K562 (cell line): Measurements from ENCODE around the gene CHST12. TPM values are rescaled to one million over a fixed set of nuclear protein-coding genes. Genes with fewer than 3 reads are reported as not detected.

Source experiments
- ATAC-seq: fragments of 200-7000 bp; cut with Tn5 transposase; 3 replicates; pipeline ENCODE4 v1.9.1; 2020; ENCODE audit warnings: moderate library complexity
- BruUV-seq: library from RNA; stranded (reverse); fragments of 400-500 nt; replicated peaks from 2 replicates; lab custom pipeline; 2021; lab: Mats Ljungman, UMichigan
- CTCF ChIA-PET: fragments of 300-600 bp; formaldehyde crosslinking; extraction: SDS; loops from one replicate; lab custom pipeline; 2021; ENCODE audit warnings: low intra/inter-chr PET ratio; lab: Yijun Ruan, JAX
- POLR2A ChIA-PET: fragments of 300-600, 350-650 bp; sonication (Branson Sonifier 250); formaldehyde crosslinking; extraction: SDS; loops from one replicate; lab custom pipeline; 2021; ENCODE audit warnings: antibody characterized with exemption, inconsistent platforms; lab: Yijun Ruan, JAX
- DNase-seq, 4 experiments: peaks; one replicate each; pipeline versions ENCODE4 v3.0.0 to v3.0.0-alpha.2; 2011 to 2018; ENCODE audit warnings: low spot score in 3 of 4, mixed read lengths in 3 of 4; ENCODE audit errors: extremely low read depth in 1 of 4
- FAIRE-seq: peaks from 2 replicates; lab custom pipeline; 2011; peaks lifted over from hg19 to GRCh38; lab: Jason Lieb, UNC
- H2AFZ ChIP-seq: 2 replicates; pipeline ENCODE4 v1.6.0; 2011; ENCODE audit warnings: low read depth, low read length, control low read depth, inconsistent platforms
- H3K27ac ChIP-seq: fragments of 200-600 bp; 3 replicates; pipeline ENCODE4 v1.8.0; 2011; ENCODE audit warnings: low read depth, mild to moderate bottlenecking, control low read depth, inconsistent platforms, low read length, moderate library complexity, mixed read lengths; ENCODE audit errors: extremely low read depth
- H3K27me3 ChIP-seq, 2 experiments: fragments of 300-600 bp in 1 of 2; 2 replicates in 1 of 2; 3 replicates in 1 of 2; pipeline versions ENCODE4 v1.6.0 to v1.8.0; 2011; ENCODE audit warnings: inconsistent platforms in 2 of 2, low read length in 2 of 2, mild to moderate bottlenecking in 1 of 2, mixed read lengths in 1 of 2, moderate library complexity in 1 of 2; ENCODE audit not compliant: control insufficient read depth in 2 of 2, insufficient read depth in 2 of 2
- H3K36me3 ChIP-seq: fragments of 300-600 bp; 3 replicates; pipeline ENCODE4 v1.8.0; 2011; ENCODE audit warnings: mild to moderate bottlenecking, low read length, inconsistent platforms; ENCODE audit not compliant: control insufficient read depth, insufficient read depth
- H3K4me1 ChIP-seq, 2 experiments: fragments of 200-600 bp in 1 of 2; replicated peaks in 1 of 2; 2 replicates in 1 of 2; 3 replicates in 1 of 2; pipeline versions ENCODE4 v1.5.1 to v1.8.0; 2011; ENCODE audit warnings: inconsistent platforms in 2 of 2, low read length in 2 of 2, mild to moderate bottlenecking in 1 of 2, mixed read lengths in 1 of 2, moderate library complexity in 1 of 2; ENCODE audit not compliant: control insufficient read depth in 2 of 2, insufficient read depth in 2 of 2
- H3K4me2 ChIP-seq: 2 replicates; pipeline ENCODE4 v1.6.1; 2011; ENCODE audit warnings: low read length, control low read depth, inconsistent platforms, mixed read lengths; ENCODE audit not compliant: insufficient read depth
- H3K4me3 ChIP-seq: fragments of 200-600 bp; sonication (generic), shearing (Covaris generic); 2 replicates; pipeline ENCODE4 v1.5.1; 2016; ENCODE audit warnings: control low read depth, inconsistent platforms
- H3K79me2 ChIP-seq: fragments of 200-600 bp; 3 replicates; pipeline ENCODE4 v1.8.0; 2011; ENCODE audit warnings: low read length, inconsistent platforms; ENCODE audit not compliant: control insufficient read depth, insufficient read depth
- H3K9ac ChIP-seq, 2 experiments: 2 replicates each; pipeline versions ENCODE4 v1.6.0 to v1.6.1; 2011; ENCODE audit warnings: low read depth in 2 of 2, low read length in 2 of 2, control low read depth in 1 of 2, inconsistent platforms in 1 of 2, mild to moderate bottlenecking in 1 of 2, mixed read lengths in 1 of 2; ENCODE audit not compliant: insufficient read depth in 1 of 2
- H3K9me1 ChIP-seq: one replicate; pipeline ENCODE4 v1.6.0; 2011; ENCODE audit warnings: inconsistent platforms, mild to moderate bottlenecking, low read length, moderate library complexity; ENCODE audit not compliant: control insufficient read depth, insufficient read depth
- H3K9me3 ChIP-seq: replicated peaks from 2 replicates; pipeline ENCODE4 v1.5.1; 2011; ENCODE audit warnings: low read depth, low read length, inconsistent platforms; ENCODE audit not compliant: control insufficient read depth, insufficient read depth
- H4K20me1 ChIP-seq: replicated peaks from 2 replicates; pipeline ENCODE4 v1.6.1; 2011; ENCODE audit warnings: low read length, inconsistent platforms, mixed read lengths; ENCODE audit not compliant: control insufficient read depth, insufficient read depth
- CREM ChIP-seq: IDR thresholded peaks from 2 replicates; pipeline ENCODE4 v1.6.1; 2014; ENCODE audit warnings: antibody characterized with exemption, low read depth
- FOSL1 ChIP-seq: fragments of 200-800 bp; sonication (Bioruptor generic); conservative IDR thresholded peaks from 2 replicates; pipeline ENCODE4 v1.6.1; 2016; ENCODE audit warnings: missing genetic modification characterization, missing compliant biosample characterization
- HLTF ChIP-seq: fragments of 450-650 bp; IDR thresholded peaks from 2 replicates; pipeline ENCODE4 v1.6.1; 2016
- KLF6 ChIP-seq: fragments of 250-450 bp; sonication (Bioruptor Pico); IDR thresholded peaks from 2 replicates; pipeline ENCODE4 v1.4.0; 2020; ENCODE audit warnings: mild to moderate bottlenecking, moderate library complexity, borderline replicate concordance
- MEF2A ChIP-seq: IDR thresholded peaks from 2 replicates; pipeline ENCODE4 v1.6.1; 2011; ENCODE audit warnings: low read depth, mild to moderate bottlenecking, low read length, moderate library complexity; ENCODE audit not compliant: control insufficient read depth
- NBN ChIP-seq: fragments of 450-650 bp; IDR thresholded peaks from 2 replicates; pipeline ENCODE4 v1.6.1; 2016; ENCODE audit warnings: low read depth, mild to moderate bottlenecking
- NCOA4 ChIP-seq: fragments of 450-650 bp; IDR thresholded peaks from 2 replicates; pipeline ENCODE4 v1.6.1; 2018; ENCODE audit warnings: mild to moderate bottlenecking; ENCODE audit not compliant: partially characterized antibody
- NR4A1 ChIP-seq, 2 experiments: fragments of 250-450 bp in 1 of 2; fragments of 450-650 bp in 1 of 2; sonication (Bioruptor Pico) in 1 of 2; IDR thresholded peaks; 2 replicates each; pipeline versions ENCODE4 v1.4.0 to v1.6.1; 2016 to 2020; ENCODE audit warnings: mild to moderate bottlenecking in 2 of 2, missing compliant biosample characterization in 1 of 2, missing genetic modification characterization in 1 of 2, moderate library complexity in 1 of 2
- PRPF4 ChIP-seq: fragments of 200-400 bp; formaldehyde crosslinking; IDR thresholded peaks from one replicate; pipeline ENCODE4 v1.6.1; 2017; ENCODE audit warnings: low read length, low read depth, mild to moderate bottlenecking; ENCODE audit not compliant: insufficient read depth, poor library complexity, severe bottlenecking
- RAD51 ChIP-seq: fragments of 450-650 bp; IDR thresholded peaks from 2 replicates; pipeline ENCODE4 v1.7.1; 2016; ENCODE audit warnings: low read depth, mild to moderate bottlenecking, borderline replicate concordance
- RFX7 ChIP-seq: fragments of 250-450 bp; sonication (Bioruptor Pico); IDR thresholded peaks from 2 replicates; pipeline ENCODE4 v1.5.1; 2021; ENCODE audit warnings: mild to moderate bottlenecking
- UBTF ChIP-seq, 2 experiments: IDR thresholded peaks; 2 replicates each; pipeline ENCODE4 v1.6.1; 2012; ENCODE audit warnings: improper control_type of control experiment in 2 of 2, low read depth in 2 of 2, low read length in 2 of 2, borderline replicate concordance in 1 of 2
- VEZF1 ChIP-seq: fragments of 200-800 bp; sonication (Bioruptor generic); IDR thresholded peaks from 2 replicates; pipeline ENCODE4 v1.6.1; 2017; ENCODE audit warnings: missing genetic modification characterization, missing compliant biosample characterization
- ZNF12 ChIP-seq: sonication (generic); formaldehyde crosslinking; IDR thresholded peaks from 2 replicates; pipeline ENCODE4 v1.4.0; 2020; ENCODE audit warnings: mild to moderate bottlenecking, missing genetic modification reagents
- ZNF134 ChIP-seq: fragments of 250-450 bp; sonication (Bioruptor Pico); conservative IDR thresholded peaks from 2 replicates; pipeline ENCODE4 v1.4.0; 2020
- ZNF277 ChIP-seq: fragments of 250-450 bp; sonication (Bioruptor Pico); IDR thresholded peaks from 2 replicates; pipeline ENCODE4 v1.8.0; 2022; ENCODE audit warnings: inconsistent platforms, mild to moderate bottlenecking, moderate library complexity, borderline replicate concordance
- ZNF717 ChIP-seq: fragments of 250-450 bp; sonication (Bioruptor Pico); IDR thresholded peaks from 2 replicates; pipeline ENCODE4 v1.5.0; 2021
- ZNF830 ChIP-seq: fragments of 250-450 bp; sonication (Bioruptor Pico); IDR thresholded peaks from 2 replicates; pipeline ENCODE4 v1.5.0; 2021; ENCODE audit warnings: mild to moderate bottlenecking
- ZSCAN29 ChIP-seq: fragments of 450-650 bp; IDR thresholded peaks from 2 replicates; pipeline ENCODE4 v1.6.1; 2017
- WGBS: fragments of 100-300 bp; shearing (Covaris generic); methylation state at CpG from one replicate; pipeline ENCODE4 v1.1.6; 2016; ENCODE audit warnings: low coverage, mixed read lengths; ENCODE audit not compliant: insufficient coverage; ENCODE audit errors: missing lambda C conversion rate; 5-methylcytosine and 5-hydroxymethylcytosine counted together
- in situ Hi-C: fragments of 300-500 bp; cut with MboI; formaldehyde crosslinking; loops from 4 replicates; pipeline ENCODE4 v1.15.0; 2018; ENCODE audit warnings: inconsistent platforms, mixed read lengths
- intact Hi-C: fragments of 100-400 bp; cut with micrococcal nuclease; formaldehyde crosslinking; loops from 2 replicates; pipeline ENCODE4 v1.14.2; 2022
- polyA plus RNA-seq, 8 experiments: library from polyadenylated mRNA; depleted of rRNA in 4 of 8; stranded (reverse) in 5 of 8; unstranded in 3 of 8; fragments of >200 nt; fragmentation: Nextera tagmentation in 2 of 8; fragmentation: Illumina TruSeq in 1 of 8; extraction: Ambion mirVana in 2 of 8; extraction: Trizol in 1 of 8; gene quantifications; 2 replicates each; pipeline versions ENCODE4 v1.2.1 to v1.2.3, GENCODE V29; 2011 to 2014; ENCODE audit warnings: inconsistent platforms in 1 of 8, missing spikeins in 1 of 8
- total RNA-seq, 7 experiments: library from RNA; depleted of rRNA in 6 of 7; stranded (reverse); fragments of >200 nt in 6 of 7; fragmentation: Illumina TruSeq in 2 of 7; extraction: Trizol in 2 of 7; gene quantifications; 2 replicates each; pipeline versions ENCODE4 v1.2.1 to v1.2.3, GENCODE V29; 2011 to 2021; ENCODE audit warnings: low replicate concordance in 1 of 7

Gene CHST12
- total and polyA plus RNA-seq, 9 of the 15 experiments (the other 6 are each of a cell fraction or from before 2014, with no cell fraction given): 0.18 to 19.8 (median 3.6) TPM

GRCh38 chr7:2402687-2403013 is 761 bp upstream of the CHST12 start:
- BruUV-seq: TSS peak; percentile 97
- H3K79me2 ChIP-seq: peaks cover 36% of the 10 kb centered on the region
- H3K4me1 ChIP-seq: peaks cover 53 to 55% of the 10 kb centered on the region in 2 experiments
- no peaks in the 10 kb centered on the region for H3K27me3 ChIP-seq
- in situ Hi-C loops (no loop called here), intact Hi-C loops (loop anchor here (5.0 kb wide), 1 partner anchor 380 kb away; no protein-coding TSS in a partner anchor)
- peak overlapping the region; percentile 89; the same call in 1 of the 2 replicates for H2AFZ ChIP-seq
- ATAC-seq: no peak
- peak overlapping the region; percentile 96 for H3K4me2 ChIP-seq
- no peaks in the 10 kb centered on the region for H3K9me3 ChIP-seq
- peak overlapping the region in 1 of 2 experiments; percentile 63; a peak in 3 of 4 replicates for H3K9ac ChIP-seq
- H3K4me3 ChIP-seq: peak overlapping the region; percentile 80
- 44% methylated on average over 6 of the region's 6 CpGs for WGBS
- no peaks in the 10 kb centered on the region for H4K20me1 ChIP-seq
- FAIRE-seq: no peak
- no peaks in the 10 kb centered on the region for H3K9me1 ChIP-seq
- peak overlapping the region; percentile 74 for H3K27ac ChIP-seq
- ChIA-PET POLR2A (interaction anchor here (0.6 to 1.6 kb wide), 8 partner anchors 10 to 248 kb away, joined by 3 to 6 read pairs (median 3); no protein-coding TSS in a partner anchor), CTCF (no interaction called here)
- H3K36me3 ChIP-seq: no peaks in the 10 kb centered on the region; the same call in 2 of the 3 replicates
- no peak for DNase-seq
- TF ChIP-seq NBN: no peak
- TF ChIP-seq ZNF830: 0 out of 2 replicates have a peak, but pooled peaks have one; percentile 70
- TF ChIP-seq MEF2A: no peak
- no peak for TF ChIP-seq ZNF12 (CRISPR knock-in tag)
- no peak for TF ChIP-seq HLTF
- TF ChIP-seq NR4A1 (CRISPR knock-in tag; IDR thresholded peaks at IDR 0.05): no peak
- no peak for TF ChIP-seq NR4A1 (tag; IDR thresholded peaks at IDR 0.05)
- no peak for TF ChIP-seq RAD51
- no peak for TF ChIP-seq ZNF717 (CRISPR knock-in tag)
- no peak for TF ChIP-seq PRPF4
- TF ChIP-seq UBTF (IDR thresholded peaks at IDR 0.05; ENCODE audit: borderline replicate concordance in 1 of 2, low read depth in 2 of 2, low read length in 2 of 2): no peak
- TF ChIP-seq RFX7 (CRISPR knock-in tag): no peak
- TF ChIP-seq ZNF277 (CRISPR knock-in tag): no peak
- TF ChIP-seq ZNF134 (CRISPR knock-in tag): no peak
- TF ChIP-seq ZSCAN29: no peak
- TF ChIP-seq KLF6: no peak
- no peak for TF ChIP-seq NCOA4
- no peak for TF ChIP-seq CREM
- TF ChIP-seq FOSL1 (tag): no peak
- no peak for TF ChIP-seq VEZF1 (CRISPR knock-in tag)
